Stimulated activated naive CD8-positive, alpha-beta T cell treated with anti-CD3 and anti-CD28 coated beads, Interleukin-15, Interleukin-2, amounts not matched to agents 100 U/mL and 50 U/mL, for 24 hours (primary cell): ENCODE measurements around the gene GRSF1.
A peak's percentile ranks its signal among the peaks of the same experiment; 100 is the strongest.
"Not testable (repeated sequence)": the region's sequence is repeated elsewhere in the genome, so short reads cannot be mapped to it uniquely, and the experiment has no call there.

Experiments
- ATAC-seq: fragments of 150-1000 bp; cut with Tn5 transposase; one replicate; pipeline ENCODE4 v1.10.0; 2021
- DNase-seq: peaks from one replicate; pipeline ENCODE4 v3.0.0; 2021

GRSF1 gene

GRCh38 chr4:70833675-70834074, 6.0 kb downstream of the GRSF1 start:
- ATAC-seq (no peak), DNase-seq (no peak)

GRCh38 chr4:70831293-70831692, 8.4 kb downstream of the GRSF1 start:
- no peak for DNase-seq
- no peak for ATAC-seq

- DNase-seq (no peak), ATAC-seq (no peak)
These were observed 9.6 kb downstream of the GRSF1 start for GRCh38 chr4:70830054-70830453.

- DNase-seq: no peak
- no peak for ATAC-seq
These were observed 10.2 kb downstream of the GRSF1 start for GRCh38 chr4:70829492-70829891.

- DNase-seq (no peak), ATAC-seq (no peak)
These were observed 10.7 kb downstream of the GRSF1 start for GRCh38 chr4:70829015-70829414.

- DNase-seq: no peak
- no peak for ATAC-seq
These were observed 20.8 kb downstream of the GRSF1 start for GRCh38 chr4:70818921-70819320.

- DNase-seq (no peak), ATAC-seq (peak; percentile 66)
These were observed 21.4 kb downstream of the GRSF1 start for GRCh38 chr4:70818173-70818855.

- no peak for DNase-seq
- no peak for ATAC-seq
These were observed 22.8 kb downstream of the GRSF1 start for GRCh38 chr4:70816894-70817293.

GRCh38 chr4:70815370-70815769, 24.3 kb downstream of the GRSF1 start:
- DNase-seq: no peak
- ATAC-seq: no peak

GRCh38 chr4:70808151-70808550, 31.5 kb downstream of the GRSF1 start:
- ATAC-seq (no peak), DNase-seq (no peak)

GRCh38 chr4:70802928-70803580, 36.6 kb downstream of the GRSF1 start:
- ATAC-seq (no peak), DNase-seq (no peak)

- ATAC-seq (peak; percentile 94), DNase-seq (no peak)
These were observed 38.4 kb downstream of the GRSF1 start for GRCh38 chr4:70801265-70801809.

GRCh38 chr4:70793626-70794025, 46.1 kb downstream of the GRSF1 start:
- ATAC-seq (no peak), DNase-seq (no peak)

GRCh38 chr4:70788733-70789132, 51.0 kb downstream of the GRSF1 start:
- DNase-seq (no peak), ATAC-seq (no peak)

GRCh38 chr4:70787496-70787895, 52.2 kb downstream of the GRSF1 start:
- DNase-seq (no peak), ATAC-seq (no peak)

GRCh38 chr4:70783096-70783495, 56.6 kb downstream of the GRSF1 start:
- ATAC-seq: no peak

GRCh38 chr4:70778888-70779422, 60.7 kb downstream of the GRSF1 start:
- DNase-seq: no peak
- no peak for ATAC-seq

More at GRCh38 chr4:70783096-70783495, 56.6 kb downstream of the GRSF1 start:
- no peak for DNase-seq

GRCh38 chr4:70772929-70773555, 66.6 kb downstream of the GRSF1 start:
- no peak for DNase-seq
- no peak for ATAC-seq

- DNase-seq, ATAC-seq: not testable (repeated sequence)
These were observed 70.3 kb downstream of the GRSF1 start for GRCh38 chr4:70769396-70769795.

- ATAC-seq (no peak), DNase-seq (no peak)
These were observed 71.3 kb downstream of the GRSF1 start for GRCh38 chr4:70768301-70768948.
